HepG2 (cell line): ENCODE results near the gene LEMD1. TPM values are rescaled to one million over a fixed set of nuclear protein-coding genes. Genes with fewer than 3 reads are reported as not detected.

Experiments
- CHD4 ChIP-seq: fragments of 200-600 bp; sonication (generic); IDR thresholded peaks from 2 replicates; pipeline ENCODE4 v1.7.0; 2017; ENCODE audit warnings: mild to moderate bottlenecking, low read length, borderline replicate concordance
- DBP ChIP-seq: sonication (generic); formaldehyde crosslinking; IDR thresholded peaks from 2 replicates; pipeline ENCODE4 v1.4.0; 2020; ENCODE audit warnings: missing genetic modification reagents; ENCODE audit errors: not compliant biosample characterization
- DMAP1 ChIP-seq: IDR thresholded peaks from 2 replicates; pipeline ENCODE4 v1.6.1; 2016
- JARID2 ChIP-seq: sonication (generic); formaldehyde crosslinking; IDR thresholded peaks from 2 replicates; pipeline ENCODE4 v1.8.1; 2023; ENCODE audit warnings: missing genetic modification reagents, inconsistent platforms; ENCODE audit not compliant: insufficient replicate concordance
- MNT ChIP-seq: fragments of 450-650 bp; IDR thresholded peaks from 2 replicates; pipeline ENCODE4 v1.6.1; 2016
- MYPOP ChIP-seq: sonication (generic); formaldehyde crosslinking; IDR thresholded peaks from 2 replicates; pipeline ENCODE4 v1.8.1; 2023; ENCODE audit warnings: mild to moderate bottlenecking, moderate library complexity, missing genetic modification reagents
- NPAS2 ChIP-seq: sonication (generic); formaldehyde crosslinking; IDR thresholded peaks from 2 replicates; pipeline ENCODE4 v1.8.0; 2022; ENCODE audit warnings: mild to moderate bottlenecking, missing genetic modification reagents, borderline replicate concordance
- PHF20 ChIP-seq: sonication (generic); formaldehyde crosslinking; IDR thresholded peaks from 2 replicates; pipeline ENCODE4 v1.5.0; 2020; ENCODE audit warnings: mild to moderate bottlenecking, missing genetic modification reagents
- PRPF4 ChIP-seq: fragments of 200-400 bp; formaldehyde crosslinking; IDR thresholded peaks from 2 replicates; pipeline ENCODE4 v1.6.1; 2016; ENCODE audit warnings: low read length, low read depth; ENCODE audit not compliant: poor library complexity, severe bottlenecking
- TAF15 ChIP-seq: fragments of 200-400 bp; formaldehyde crosslinking; IDR thresholded peaks from one replicate; pipeline ENCODE4 v1.6.1; 2018; ENCODE audit warnings: mild to moderate bottlenecking, low read depth, low read length; ENCODE audit not compliant: poor library complexity, severe bottlenecking
- TBX2 ChIP-seq: sonication (generic); formaldehyde crosslinking; IDR thresholded peaks from 2 replicates; pipeline ENCODE4 v1.5.0; 2020; ENCODE audit warnings: missing genetic modification reagents, mild to moderate bottlenecking, borderline replicate concordance
- XRCC5 ChIP-seq: fragments of 200-400 bp; formaldehyde crosslinking; optimal IDR thresholded peaks from 2 replicates; pipeline ENCODE3; 2017; ENCODE audit warnings: mild to moderate bottlenecking, low read length
- ZNF550 ChIP-seq: sonication (generic); formaldehyde crosslinking; IDR thresholded peaks from 2 replicates; pipeline ENCODE4 v1.4.0; 2020; ENCODE audit warnings: mild to moderate bottlenecking, missing genetic modification reagents, borderline replicate concordance
- ZNF567 ChIP-seq: sonication (generic); formaldehyde crosslinking; IDR thresholded peaks from 2 replicates; pipeline ENCODE4 v1.8.1; 2023; ENCODE audit warnings: mild to moderate bottlenecking, missing genetic modification reagents, borderline replicate concordance
- ZNF7 ChIP-seq: IDR thresholded peaks from 2 replicates; pipeline ENCODE4 v1.6.1; 2016; ENCODE audit warnings: missing biosample characterization, missing genetic modification reagents
- ZNF768 ChIP-seq: sonication (generic); formaldehyde crosslinking; IDR thresholded peaks from 2 replicates; pipeline ENCODE4 v1.4.0; 2020; ENCODE audit warnings: missing genetic modification reagents
- ZNF816 ChIP-seq: sonication (generic); formaldehyde crosslinking; IDR thresholded peaks from 2 replicates; pipeline ENCODE4 v1.8.0; 2022; ENCODE audit warnings: missing genetic modification reagents, mild to moderate bottlenecking, borderline replicate concordance
- ZNF83 ChIP-seq: sonication (generic); formaldehyde crosslinking; IDR thresholded peaks from 2 replicates; pipeline ENCODE4 v1.4.0; 2020; ENCODE audit warnings: missing genetic modification reagents, mild to moderate bottlenecking, borderline replicate concordance
- polyA plus RNA-seq, 8 experiments: library from polyadenylated mRNA; depleted of rRNA in 3 of 8; stranded (reverse) in 7 of 8; unstranded in 1 of 8; fragments of >200 nt; fragmentation: Illumina TruSeq in 4 of 8; extraction: Trizol in 4 of 8; gene quantifications; 2 replicates each; pipeline versions ENCODE4 v1.2.1 to v1.2.3, GENCODE V29; 2011 to 2016; ENCODE audit warnings: low read depth in 4 of 8, missing spikeins in 1 of 8, mixed read lengths in 1 of 8; ENCODE audit not compliant: insufficient read depth in 1 of 8
- total RNA-seq, 5 experiments: library from RNA; depleted of rRNA; stranded (reverse); fragments of >200 nt; fragmentation: Illumina TruSeq; extraction: Trizol; gene quantifications; 2 replicates each; pipeline ENCODE4 v1.2.3, GENCODE V29; 2016; ENCODE audit warnings: low read depth in 1 of 5
- TF ChIP-seq, protein P1 (sequence below): sonication (generic); formaldehyde crosslinking; IDR thresholded peaks from 2 replicates; pipeline ENCODE4 v1.5.1; 2020; ENCODE audit warnings: mild to moderate bottlenecking, missing genetic modification reagents, borderline replicate concordance

The LEMD1 gene
- total and polyA plus RNA-seq, 2 of the 13 experiments (the other 11 are each of a cell fraction or from before 2014, with no cell fraction given): 1.4 to 2.3 TPM

DNA sequence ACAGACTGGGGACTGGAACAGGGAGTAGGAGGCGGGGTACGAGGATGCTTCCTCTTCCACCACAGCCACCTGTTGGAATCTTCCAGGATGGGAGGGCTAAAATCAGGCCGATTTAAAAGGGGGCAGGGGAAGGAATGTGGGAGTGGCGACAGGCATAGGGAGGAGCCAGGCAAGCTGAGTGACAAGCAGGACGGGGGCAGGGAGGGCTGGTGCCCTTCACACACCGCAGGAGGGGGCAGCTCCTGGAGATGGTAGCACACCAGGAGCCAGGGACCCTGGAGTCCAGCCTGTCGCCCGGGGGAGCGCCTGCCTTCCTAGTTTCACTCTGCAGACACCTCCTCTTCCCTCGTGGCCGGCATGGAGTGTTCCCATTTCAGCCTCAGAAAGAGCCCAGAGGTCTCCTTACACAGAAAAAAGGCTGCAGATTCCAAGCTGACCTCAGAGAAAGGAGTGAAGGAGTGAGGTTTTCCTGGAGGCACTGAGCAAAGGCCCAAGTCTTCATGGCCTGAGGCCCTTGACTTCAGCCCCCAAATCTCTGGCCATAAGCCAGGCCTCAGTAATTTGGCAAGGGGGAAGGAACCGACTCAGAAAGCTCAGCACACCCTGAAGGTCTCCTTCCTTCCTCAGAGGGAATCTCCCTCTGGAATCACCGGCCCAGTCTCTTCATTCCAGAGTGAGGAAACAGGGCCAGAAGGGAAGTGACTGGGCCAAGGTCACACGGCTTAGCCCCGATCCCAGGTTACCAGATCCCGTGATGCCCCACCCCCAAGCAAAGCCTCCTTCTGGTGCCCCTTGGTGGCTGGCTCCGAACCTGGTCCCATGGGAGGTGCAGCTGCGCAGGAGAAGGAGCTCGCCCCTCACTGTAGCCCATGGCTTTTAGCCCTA is 25.8 kb upstream of the LEMD1 start (continued):
- TF ChIP-seq ZNF816: no peak
- no peak for TF ChIP-seq ZNF550 (CRISPR knock-in tag)
- TF ChIP-seq PHF20 (CRISPR knock-in tag): no peak
- peak; percentile 12 for TF ChIP-seq XRCC5
- no peak for TF ChIP-seq ZNF768 (CRISPR knock-in tag)
- no peak for TF ChIP-seq PRPF4
- no peak for TF ChIP-seq NPAS2 (CRISPR knock-in tag)
- TF ChIP-seq MYPOP: no peak
- TF ChIP-seq, protein P1, sequence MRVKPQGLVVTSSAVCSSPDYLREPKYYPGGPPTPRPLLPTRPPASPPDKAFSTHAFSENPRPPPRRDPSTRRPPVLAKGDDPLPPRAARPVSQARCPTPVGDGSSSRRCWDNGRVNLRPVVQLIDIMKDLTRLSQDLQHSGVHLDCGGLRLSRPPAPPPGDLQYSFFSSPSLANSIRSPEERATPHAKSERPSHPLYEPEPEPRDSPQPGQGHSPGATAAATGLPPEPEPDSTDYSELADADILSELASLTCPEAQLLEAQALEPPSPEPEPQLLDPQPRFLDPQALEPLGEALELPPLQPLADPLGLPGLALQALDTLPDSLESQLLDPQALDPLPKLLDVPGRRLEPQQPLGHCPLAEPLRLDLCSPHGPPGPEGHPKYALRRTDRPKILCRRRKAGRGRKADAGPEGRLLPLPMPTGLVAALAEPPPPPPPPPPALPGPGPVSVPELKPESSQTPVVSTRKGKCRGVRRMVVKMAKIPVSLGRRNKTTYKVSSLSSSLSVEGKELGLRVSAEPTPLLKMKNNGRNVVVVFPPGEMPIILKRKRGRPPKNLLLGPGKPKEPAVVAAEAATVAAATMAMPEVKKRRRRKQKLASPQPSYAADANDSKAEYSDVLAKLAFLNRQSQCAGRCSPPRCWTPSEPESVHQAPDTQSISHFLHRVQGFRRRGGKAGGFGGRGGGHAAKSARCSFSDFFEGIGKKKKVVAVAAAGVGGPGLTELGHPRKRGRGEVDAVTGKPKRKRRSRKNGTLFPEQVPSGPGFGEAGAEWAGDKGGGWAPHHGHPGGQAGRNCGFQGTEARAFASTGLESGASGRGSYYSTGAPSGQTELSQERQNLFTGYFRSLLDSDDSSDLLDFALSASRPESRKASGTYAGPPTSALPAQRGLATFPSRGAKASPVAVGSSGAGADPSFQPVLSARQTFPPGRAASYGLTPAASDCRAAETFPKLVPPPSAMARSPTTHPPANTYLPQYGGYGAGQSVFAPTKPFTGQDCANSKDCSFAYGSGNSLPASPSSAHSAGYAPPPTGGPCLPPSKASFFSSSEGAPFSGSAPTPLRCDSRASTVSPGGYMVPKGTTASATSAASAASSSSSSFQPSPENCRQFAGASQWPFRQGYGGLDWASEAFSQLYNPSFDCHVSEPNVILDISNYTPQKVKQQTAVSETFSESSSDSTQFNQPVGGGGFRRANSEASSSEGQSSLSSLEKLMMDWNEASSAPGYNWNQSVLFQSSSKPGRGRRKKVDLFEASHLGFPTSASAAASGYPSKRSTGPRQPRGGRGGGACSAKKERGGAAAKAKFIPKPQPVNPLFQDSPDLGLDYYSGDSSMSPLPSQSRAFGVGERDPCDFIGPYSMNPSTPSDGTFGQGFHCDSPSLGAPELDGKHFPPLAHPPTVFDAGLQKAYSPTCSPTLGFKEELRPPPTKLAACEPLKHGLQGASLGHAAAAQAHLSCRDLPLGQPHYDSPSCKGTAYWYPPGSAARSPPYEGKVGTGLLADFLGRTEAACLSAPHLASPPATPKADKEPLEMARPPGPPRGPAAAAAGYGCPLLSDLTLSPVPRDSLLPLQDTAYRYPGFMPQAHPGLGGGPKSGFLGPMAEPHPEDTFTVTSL (CRISPR knock-in tag): no peak
- peak; percentile 96 for TF ChIP-seq ZNF7
- TF ChIP-seq CHD4: no peak
- TF ChIP-seq MNT: no peak
- peak; percentile 51; the same call in 1 of the 2 replicates for TF ChIP-seq TBX2 (CRISPR knock-in tag)
- TF ChIP-seq TAF15: no peak
- no peak for TF ChIP-seq DBP (CRISPR knock-in tag)
- no peak for TF ChIP-seq DMAP1 (CRISPR knock-in tag)
- no peak for TF ChIP-seq ZNF567 (CRISPR knock-in tag)
- TF ChIP-seq JARID2 (CRISPR knock-in tag): no peak
- TF ChIP-seq ZNF83 (CRISPR knock-in tag): no peak
